Measurements from ENCODE around the gene CEMIP. TPM values are rescaled to one million over a fixed set of nuclear protein-coding genes. Genes with fewer than 3 reads are reported as not detected.

Gene CEMIP
- total and polyA plus RNA-seq, 2 of the 4 experiments (the other 2 are of a cell fraction), result 63.8 to 78.0 TPM

GRCh38 chr15:81000624-81001151, 221.5 kb downstream of the CEMIP start, which contains the start of gene TLNRD1:
Gene TLNRD1, plus strand, starts transcription at chr15:81000923. Its CDS starts 1,349 bp downstream, at chr15:81002272.
- peak; percentile 84 for ATAC-seq (ENCODE audit: low read depth)
- peak within 1 kb of the TSS; percentile 95 for H3K23ac ChIP-seq (ENCODE audit: low read depth, low read length)
- POLR2A ChIA-PET (ENCODE audit: unreplicated experiment), result interaction anchor here (0.6 to 1.4 kb wide), 5 partner anchors 9 to 411 kb away, joined by 3 to 12 read pairs (median 3); no protein-coding TSS in a partner anchor

More at GRCh38 chr15:81000624-81001151, 221.5 kb downstream of the CEMIP start, which contains the start of gene TLNRD1:
- peak within 1 kb of the TSS; percentile 83 for H4K91ac ChIP-seq (ENCODE audit: insufficient read depth, low read depth, low read length)
- H3K36me3 ChIP-seq (ENCODE audit: control insufficient read depth, insufficient read depth, low read length), result peaks cover 14% of the 10 kb centered on the region; the same call in 1 of the 2 replicates
- no peaks in the 10 kb centered on the region for H3K27me3 ChIP-seq (ENCODE audit: control insufficient read depth, insufficient read depth, low read length)
- peak within 1 kb of the TSS; percentile 82 for H3K18ac ChIP-seq (ENCODE audit: low read depth, low read length)
- H3K9me1 ChIP-seq (ENCODE audit: insufficient read depth, low read length), result peaks cover 3% of the 10 kb centered on the region; the same call in 1 of the 2 replicates
- peak within 1 kb of the TSS; percentile 77 for H3K56ac ChIP-seq (ENCODE audit: extremely low read depth, insufficient read depth, low read length)
- CTCF ChIA-PET, result no interaction called here
- H2AK5ac ChIP-seq (ENCODE audit: low read depth, low read length), result peak within 1 kb of the TSS; percentile 44
- H3K4me3 ChIP-seq (ENCODE audit: insufficient read depth, low read depth, low read length), result peak within 1 kb of the TSS; percentile 89
- BruUV-seq (replicated peaks), result no TSS peak
- peak within 1 kb of the TSS; percentile 85 for H3K9ac ChIP-seq (ENCODE audit: low read depth, low read length)
- H2AK9ac ChIP-seq (replicated peaks; ENCODE audit: low read depth, low read length, poor library complexity), result peak within 1 kb of the TSS; percentile 97
- in situ Hi-C loops (cut with MboI; ENCODE audit: low sequenced_read_pairs) (no loop called here), dilution Hi-C loops (cut with HindIII; ENCODE audit: low sequenced_read_pairs, unreplicated experiment) (no loop called here), intact Hi-C loops (cut with micrococcal nuclease) (loop anchor here (2.0 to 5.0 kb wide), 2 partner anchors 97 to 266 kb away; no protein-coding TSS in a partner anchor)
- peak within 1 kb of the TSS; percentile 92 for H3K14ac ChIP-seq (replicated peaks; ENCODE audit: low read depth, low read length)
- H2AFZ ChIP-seq (replicated peaks; ENCODE audit: low read length, poor library complexity), result peak within 1 kb of the TSS; percentile 96
- no peaks in the 10 kb centered on the region for H3K9me3 ChIP-seq (ENCODE audit: control insufficient read depth, insufficient read depth, low read length)
- peak within 1 kb of the TSS; percentile 86 for H3K27ac ChIP-seq (ENCODE audit: insufficient read depth, low read length)
- DNase-seq, result peak; percentile 92
- TF ChIP-seq CEBPB (IDR thresholded peaks at IDR 0.05; ENCODE audit: low read depth, low read length) (no peak), MAFK (IDR thresholded peaks at IDR 0.05; ENCODE audit: low read depth, low read length) (no peak), USF2 (IDR thresholded peaks at IDR 0.05; ENCODE audit: low read depth, low read length) (no peak), POLR2A (IDR thresholded peaks at IDR 0.05; ENCODE audit: low read depth, low read length) (peak; percentile 91), MAZ (IDR thresholded peaks at IDR 0.05; ENCODE audit: borderline replicate concordance, low read depth, low read length) (peak; percentile 43; the same call in 1 of the 2 replicates), CHD1 (IDR thresholded peaks at IDR 0.05; ENCODE audit: low read depth, low read length) (no peak), RFX5 (IDR thresholded peaks at IDR 0.05; ENCODE audit: low read depth, low read length) (no peak), NFE2L2 (IDR thresholded peaks at IDR 0.05; ENCODE audit: low read depth, low read length) (no peak), MXI1 (IDR thresholded peaks at IDR 0.05; ENCODE audit: borderline replicate concordance, low read depth, low read length) (0 out of 2 replicates have a peak, but pooled peaks have one; percentile 23), CTCF (conservative IDR thresholded peaks at IDR 0.05; ENCODE audit: low read depth, low read length) (no peak), BHLHE40 (IDR thresholded peaks at IDR 0.05; ENCODE audit: low read depth, low read length) (no peak)
- TF ChIP-seq, protein P1, sequence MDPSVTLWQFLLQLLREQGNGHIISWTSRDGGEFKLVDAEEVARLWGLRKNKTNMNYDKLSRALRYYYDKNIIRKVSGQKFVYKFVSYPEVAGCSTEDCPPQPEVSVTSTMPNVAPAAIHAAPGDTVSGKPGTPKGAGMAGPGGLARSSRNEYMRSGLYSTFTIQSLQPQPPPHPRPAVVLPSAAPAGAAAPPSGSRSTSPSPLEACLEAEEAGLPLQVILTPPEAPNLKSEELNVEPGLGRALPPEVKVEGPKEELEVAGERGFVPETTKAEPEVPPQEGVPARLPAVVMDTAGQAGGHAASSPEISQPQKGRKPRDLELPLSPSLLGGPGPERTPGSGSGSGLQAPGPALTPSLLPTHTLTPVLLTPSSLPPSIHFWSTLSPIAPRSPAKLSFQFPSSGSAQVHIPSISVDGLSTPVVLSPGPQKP (IDR thresholded peaks at IDR 0.05; ENCODE audit: borderline replicate concordance, low read depth, low read length), result no peak
- H3K79me1 ChIP-seq (ENCODE audit: low read depth in 1 of 2, low read length in 2 of 2), result peaks cover 25 to 37% of the 10 kb centered on the region in 2 experiments
- 0% methylated on average over 36 of the region's 66 CpGs; no CpG with 5 or more reads in 1 of the 2 experiments for WGBS, 2 experiments (ENCODE audit: extremely low coverage in 2 of 2, insufficient read length in 1 of 2)
- H3K4ac ChIP-seq (ENCODE audit: low read depth, low read length), result peak within 1 kb of the TSS; percentile 87
- peaks cover 13% of the 10 kb centered on the region for H3K4me1 ChIP-seq (ENCODE audit: control insufficient read depth, insufficient read depth, low read length)
- H4K8ac ChIP-seq (ENCODE audit: low read depth in 2 of 2, low read length in 2 of 2), result peak within 1 kb of the TSS; percentile 41 to 90
- H2BK5ac ChIP-seq (ENCODE audit: low read depth, low read length, poor library complexity, severe bottlenecking), result peak within 1 kb of the TSS; percentile 91
- H2BK15ac ChIP-seq (ENCODE audit: low read depth, low read length), result peak within 1 kb of the TSS; percentile 1
- peak within 1 kb of the TSS; percentile 97 for H3K4me2 ChIP-seq (ENCODE audit: low read depth, low read length)
- H2BK20ac ChIP-seq (ENCODE audit: low read depth, low read length), result no peak within 1 kb of the TSS
- H4K5ac ChIP-seq (ENCODE audit: low read depth, low read length), result peak within 1 kb of the TSS; percentile 95
- peak within 1 kb of the TSS; percentile 55 for H2BK120ac ChIP-seq (ENCODE audit: low read depth, low read length)
- H4K20me1 ChIP-seq (ENCODE audit: insufficient read depth, low read length), result peaks cover 33% of the 10 kb centered on the region

All from IMR-90 (cell line).